ENCODE results near the gene POLE.

DNA sequence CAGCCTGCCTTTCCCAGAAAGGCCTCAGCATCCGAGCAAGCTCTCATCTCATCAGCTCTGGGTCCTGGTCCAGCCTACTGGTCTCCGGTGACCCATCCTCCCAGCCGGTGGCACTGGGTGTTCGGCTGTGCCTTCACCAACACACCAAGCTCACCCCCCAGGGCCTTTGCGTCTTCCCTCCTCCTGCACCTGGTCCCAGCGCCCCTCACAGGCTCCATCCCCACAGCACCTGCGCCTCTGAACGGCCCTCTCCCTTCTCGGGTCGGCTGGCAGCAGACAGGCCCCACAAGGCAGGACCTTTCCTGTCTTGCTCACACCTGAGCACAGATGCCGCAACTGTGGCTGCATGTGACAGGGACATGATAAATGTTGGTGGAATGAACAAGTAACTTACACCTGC lies 55.5 kb downstream of the POLE start:
- TF ChIP-seq POLR2A (IDR thresholded peaks at IDR 0.05) = no peak
- no peak for TF ChIP-seq CTCF (IDR thresholded peaks at IDR 0.05)

All from esophagus squamous epithelium (tissue), 4 donors.